GM21717 (cell line): ENCODE data around the gene SLF2.

Source experiments
- ATAC-seq: cut with Tn5 transposase; IDR thresholded peaks from one replicate; pipeline ENCODE4 v1.9.1; 2021; ENCODE audit warnings: mild to moderate bottlenecking, moderate library complexity; ENCODE audit not compliant: unreplicated experiment

Gene SLF2

DNA sequence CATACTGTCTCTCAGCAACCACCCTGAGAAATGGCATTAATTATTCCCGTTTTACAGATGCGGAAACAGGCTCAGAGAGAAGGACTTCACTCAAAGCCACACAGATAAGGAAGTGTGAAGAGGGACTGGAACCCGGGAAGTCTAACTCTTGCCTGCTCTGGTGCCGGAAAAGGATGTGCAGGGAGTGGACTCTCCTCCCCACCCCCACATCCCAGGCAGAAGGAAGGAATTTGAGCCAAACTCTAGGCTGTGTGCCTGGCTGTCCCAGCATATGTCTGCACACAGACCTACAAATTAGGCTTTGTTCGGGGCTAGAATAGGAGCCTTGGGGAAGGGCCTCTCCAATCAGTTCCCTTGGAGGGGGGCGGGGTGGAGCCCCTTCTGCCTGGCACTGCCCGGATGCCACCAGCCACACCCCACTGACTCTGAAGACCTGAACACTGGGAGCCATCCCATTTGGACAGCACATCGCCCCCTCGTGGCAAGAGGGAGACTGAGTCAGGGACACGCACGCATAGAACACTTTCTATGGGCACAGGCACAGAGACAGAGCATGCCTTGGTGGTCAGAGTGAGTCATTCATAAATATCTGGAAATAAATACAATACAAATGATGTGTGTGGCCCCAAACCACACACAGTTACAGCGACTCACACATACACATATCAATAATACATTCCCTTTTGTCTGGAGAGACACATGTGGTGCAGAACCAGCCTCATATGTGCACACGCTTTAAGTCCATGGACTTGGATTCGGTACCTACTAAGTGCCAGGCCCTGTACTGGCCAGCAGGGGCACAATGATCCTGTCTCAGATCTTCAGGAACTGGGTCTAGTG lies 100.0 kb downstream of the SLF2 start:
- peak; percentile 55 for ATAC-seq

DNA sequence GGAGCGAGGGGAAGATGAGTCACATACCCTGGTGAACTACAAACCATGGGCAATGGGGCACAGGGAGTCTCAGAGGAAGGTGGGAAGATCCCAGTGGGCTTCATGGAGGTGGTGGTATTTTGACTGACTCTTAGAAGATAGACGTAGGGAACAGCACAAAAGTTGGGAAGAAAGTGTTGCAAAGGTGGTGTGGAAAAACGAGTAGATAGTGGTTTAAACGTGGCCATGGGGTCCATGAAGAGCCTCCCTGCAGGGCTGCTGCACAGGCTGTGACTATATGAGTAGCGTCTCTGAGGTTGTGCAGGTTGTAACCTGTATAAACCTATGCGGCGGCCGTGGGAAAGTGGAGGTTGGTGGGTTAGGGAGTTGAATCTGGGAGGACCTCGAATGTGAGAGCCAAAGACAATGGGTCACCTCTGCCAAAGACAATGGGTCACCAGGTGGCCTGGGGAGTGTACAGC lies 100.6 kb downstream of the SLF2 start:
- no peak for ATAC-seq

DNA sequence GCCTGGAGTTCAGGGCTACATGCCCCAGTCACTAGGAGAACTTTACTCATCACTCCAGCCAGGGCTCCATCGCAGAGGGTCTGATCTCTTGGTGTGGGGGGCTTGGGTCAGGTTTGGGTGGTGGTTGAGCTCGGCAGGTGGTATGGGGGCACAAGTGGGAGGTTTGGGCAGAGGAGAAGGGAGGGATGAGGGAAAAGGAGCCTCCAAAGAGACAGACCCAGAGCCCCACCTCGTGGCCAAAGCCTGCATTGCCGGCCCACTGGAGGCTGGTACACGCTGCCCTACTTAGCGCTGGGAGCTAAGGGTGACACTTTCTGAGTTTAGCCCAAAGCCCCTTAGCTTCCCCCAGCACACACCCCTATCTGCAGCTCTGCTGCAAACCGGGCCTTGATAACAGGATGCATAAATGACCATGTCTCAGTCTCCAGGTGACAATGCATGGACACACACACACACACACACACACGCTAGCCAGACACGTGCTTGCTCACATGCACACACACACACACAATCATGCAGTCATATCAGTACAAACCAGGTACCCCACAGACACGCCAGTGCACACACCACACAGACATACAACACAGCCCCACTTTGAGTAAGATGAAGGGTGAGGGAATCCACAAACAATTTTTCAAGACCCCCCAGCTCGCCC lies 101.6 kb downstream of the SLF2 start:
- peak; percentile 42 for ATAC-seq
